GM19238 (cell line): ENCODE measurements around the gene NOP10.
"Not testable (repeated sequence)": the region's sequence is repeated elsewhere in the genome, so short reads cannot be mapped to it uniquely, and the experiment has no call there.

Source experiments
- DNase-seq: peaks from one replicate; pipeline ENCODE4 v3.0.0; 2011; ENCODE audit warnings: low spot score; ENCODE audit not compliant: insufficient read length

NOP10 gene

DNA sequence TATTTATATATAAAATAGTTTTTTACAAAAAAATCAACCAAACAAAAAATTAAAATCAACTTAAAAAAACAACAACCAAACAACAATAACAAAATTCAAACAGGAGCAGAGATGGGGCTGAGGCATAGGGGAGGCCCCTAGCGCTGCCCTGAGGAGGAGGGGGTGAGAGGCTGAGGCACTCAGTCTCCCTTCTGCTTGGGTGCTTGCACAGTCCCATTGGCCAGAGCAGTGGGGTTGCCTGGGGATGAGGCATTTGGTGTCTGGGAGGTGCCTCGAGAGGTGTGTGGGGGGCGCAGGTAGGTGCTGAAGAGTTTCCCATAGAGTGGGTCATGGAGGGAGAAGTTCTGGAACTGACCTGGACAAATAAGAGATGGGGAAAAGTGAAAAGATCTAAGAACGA is 16.0 kb upstream of the NOP10 start:
- DNase-seq: no peak

- DNase-seq: no peak
Measured at GRCh38 chr15:34358367-34358766, 15.4 kb upstream of the NOP10 start.

GRCh38 chr15:34357653-34358052 is 14.7 kb upstream of the NOP10 start:
- DNase-seq: no peak

DNA sequence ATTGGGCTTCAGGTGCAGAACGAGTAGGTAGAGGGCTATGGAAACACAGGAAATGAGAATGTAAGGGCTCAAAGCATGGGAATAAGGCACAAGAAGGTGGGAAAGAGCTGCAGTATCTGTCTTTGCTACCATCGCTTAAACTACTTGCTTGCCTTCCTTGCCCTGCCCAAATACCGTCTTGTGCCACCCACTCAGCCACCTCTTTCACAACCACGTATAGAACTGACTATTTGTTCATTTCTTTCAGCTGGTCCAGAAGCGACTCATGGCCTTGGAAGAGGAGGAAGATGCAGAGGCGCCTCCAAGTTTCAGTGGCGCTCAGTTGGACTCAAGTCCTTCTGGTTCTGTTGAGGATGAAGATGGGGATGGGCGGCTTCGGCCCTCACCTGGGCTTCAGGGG is 12.3 kb upstream of the NOP10 start:
- DNase-seq: no peak

DNA sequence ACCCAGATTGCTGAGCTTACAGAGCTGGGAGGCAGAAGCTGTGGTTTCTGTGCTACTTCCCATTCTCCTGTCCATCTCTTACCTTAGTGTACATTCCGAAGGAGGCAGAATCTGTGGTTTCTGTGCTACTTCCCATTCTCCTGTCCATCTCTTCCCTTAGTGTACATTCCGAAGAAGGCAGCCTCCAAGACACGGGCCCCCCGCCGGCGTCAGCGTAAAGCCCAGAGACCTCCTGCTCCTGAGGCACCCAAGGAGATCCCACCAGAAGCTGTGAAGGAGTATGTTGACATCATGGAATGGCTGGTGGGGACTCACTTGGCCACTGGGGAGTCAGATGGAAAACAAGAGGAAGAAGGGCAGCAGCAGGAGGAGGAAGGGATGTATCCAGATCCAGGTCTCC is 11.3 kb upstream of the NOP10 start:
- DNase-seq: no peak

GRCh38 chr15:34353627-34354026 is 10.7 kb upstream of the NOP10 start:
- no peak for DNase-seq

DNA sequence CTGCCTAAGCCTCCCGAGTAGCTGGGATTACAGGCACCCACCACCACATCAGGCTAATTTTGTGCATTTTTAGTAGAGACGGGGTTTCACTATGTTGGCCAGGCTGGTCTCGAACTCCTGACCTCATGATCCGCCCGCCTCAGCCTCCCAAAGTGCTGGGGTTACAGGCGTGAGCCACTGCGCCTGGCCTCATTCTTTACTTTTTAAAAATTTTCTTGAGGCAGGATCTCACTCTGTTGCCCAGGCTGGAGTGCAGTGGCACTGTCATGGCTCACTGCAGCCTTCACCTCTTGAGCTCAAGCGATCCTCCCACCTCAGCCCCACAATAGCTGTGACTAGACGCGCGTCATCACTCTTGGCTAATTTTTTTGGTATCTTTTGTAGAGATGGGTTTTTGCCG is 10.1 kb upstream of the NOP10 start:
- not testable (repeated sequence) for DNase-seq

DNA sequence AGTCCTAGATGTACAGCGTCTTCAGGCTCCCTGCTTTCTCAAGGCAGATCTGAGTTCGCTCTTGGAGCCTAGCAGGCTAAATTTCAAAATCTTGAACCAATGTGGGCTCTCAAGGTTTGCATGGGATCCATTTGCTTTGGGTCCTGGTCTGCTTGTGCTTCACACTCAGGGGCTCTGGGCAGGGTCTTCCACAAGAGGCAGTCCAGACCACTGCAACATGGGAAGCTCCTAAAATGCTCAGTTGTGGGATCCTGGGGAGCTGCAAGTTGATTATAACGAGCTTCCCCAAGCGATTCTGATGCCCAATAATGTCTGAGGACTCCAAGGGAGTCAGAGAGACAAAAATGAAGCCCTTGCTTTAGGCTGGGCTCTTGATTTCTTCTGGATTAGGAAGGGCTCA is 6.8 kb upstream of the NOP10 start:
- no peak for DNase-seq

GRCh38 chr15:34348735-34349300 is 5.9 kb upstream of the NOP10 start:
- DNase-seq: no peak

- no peak for DNase-seq
Measured at GRCh38 chr15:34347951-34348638, 5.2 kb upstream of the NOP10 start.

DNA sequence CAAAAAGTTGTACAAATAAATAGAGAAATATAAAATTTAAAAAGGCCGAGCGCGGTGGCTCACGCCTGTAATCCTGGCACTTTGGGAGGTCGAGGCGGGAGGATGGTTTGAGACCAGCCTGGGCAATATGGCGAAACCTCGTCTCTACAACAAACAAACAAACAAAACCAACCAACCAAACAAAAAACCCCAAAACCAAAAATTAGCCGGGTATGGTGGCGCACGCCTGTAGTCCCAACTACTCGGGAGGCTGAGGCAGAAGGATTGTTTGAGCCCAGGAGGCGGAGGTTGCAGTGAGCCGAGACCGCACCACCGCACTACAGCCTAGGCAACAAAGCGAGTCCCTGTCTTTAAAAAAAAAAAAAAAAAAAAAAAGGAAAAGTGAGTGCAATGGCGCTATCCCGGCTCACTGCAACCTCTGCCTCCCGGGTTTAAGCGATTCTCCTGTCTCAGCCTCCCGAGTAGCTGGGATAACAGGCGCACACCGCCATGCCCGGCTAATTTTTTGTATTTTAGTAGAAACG is 661 bp downstream of the NOP10 start:
- DNase-seq: not testable (repeated sequence)

- DNase-seq: no peak
Measured at GRCh38 chr15:34341381-34342212, 1.3 kb downstream of the NOP10 start.

GRCh38 chr15:34339946-34340345 is 3.0 kb downstream of the NOP10 start:
- DNase-seq: no peak

DNA sequence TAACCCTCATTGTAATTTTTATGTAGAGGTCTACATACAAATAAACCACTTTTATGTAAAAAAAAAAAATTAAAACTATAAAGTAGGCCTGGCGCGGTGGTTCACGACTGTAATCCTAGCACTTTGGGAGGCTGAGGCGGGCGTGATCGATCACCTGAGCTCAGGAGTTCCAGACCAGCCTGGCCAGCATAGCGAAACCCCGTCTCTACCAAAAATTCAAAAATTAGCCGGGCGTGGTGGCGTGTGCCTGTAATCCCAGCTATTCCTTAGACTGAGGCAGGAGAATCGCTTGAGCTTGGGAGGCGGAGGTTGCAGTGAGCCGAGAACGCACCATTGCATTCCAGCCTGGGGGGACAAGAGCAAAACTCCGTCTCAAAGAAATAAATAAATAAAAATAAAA is 4.6 kb downstream of the NOP10 start:
- DNase-seq: no peak

DNA sequence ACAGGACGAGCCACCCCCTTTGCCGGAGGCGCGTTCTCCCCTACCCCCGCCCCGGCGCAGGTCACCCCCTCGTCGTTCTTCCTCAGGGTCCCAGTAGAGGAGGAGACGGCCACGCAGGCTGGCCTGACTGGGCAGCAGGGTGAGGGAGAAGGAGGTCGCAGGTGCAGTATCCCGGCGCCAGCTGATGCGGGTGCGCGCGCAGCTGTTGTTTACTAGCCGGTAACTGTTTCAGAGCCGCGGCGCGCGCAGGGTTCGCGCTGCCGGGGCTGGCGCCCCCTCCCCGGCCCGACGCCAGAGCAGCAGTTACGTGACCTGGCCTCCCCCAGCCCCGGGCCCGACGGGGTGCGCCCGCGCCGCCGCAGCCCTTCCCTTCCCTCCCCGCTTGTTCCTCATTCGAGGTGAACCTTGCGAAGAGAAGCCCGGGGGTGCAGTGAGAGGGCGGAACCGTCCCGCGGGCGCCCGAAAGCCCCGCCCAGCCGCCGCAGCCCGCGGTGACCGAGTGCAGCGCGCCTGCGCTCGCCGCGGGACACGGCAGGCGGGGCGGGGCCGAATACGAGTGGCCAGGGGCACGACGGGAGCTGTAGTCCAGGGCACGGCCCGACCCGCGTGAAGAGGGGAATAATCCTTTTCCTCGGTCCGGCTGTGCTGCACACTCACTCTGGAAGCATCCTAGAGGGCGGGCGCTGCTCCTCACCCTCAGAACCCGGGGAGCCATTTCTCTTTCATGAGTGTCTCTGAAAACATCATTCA is 5.2 kb downstream of the NOP10 start, which contains the start of gene SLC12A6:
TSS of gene SLC12A6 (minus strand) at position 225 of the 750 bp plus-strand sequence. CDS start 1,101 bp downstream, outside the sequence.
- DNase-seq: peak; percentile 85

GRCh38 chr15:34336991-34337556 is 5.9 kb downstream of the NOP10 start:
- no peak for DNase-seq

DNA sequence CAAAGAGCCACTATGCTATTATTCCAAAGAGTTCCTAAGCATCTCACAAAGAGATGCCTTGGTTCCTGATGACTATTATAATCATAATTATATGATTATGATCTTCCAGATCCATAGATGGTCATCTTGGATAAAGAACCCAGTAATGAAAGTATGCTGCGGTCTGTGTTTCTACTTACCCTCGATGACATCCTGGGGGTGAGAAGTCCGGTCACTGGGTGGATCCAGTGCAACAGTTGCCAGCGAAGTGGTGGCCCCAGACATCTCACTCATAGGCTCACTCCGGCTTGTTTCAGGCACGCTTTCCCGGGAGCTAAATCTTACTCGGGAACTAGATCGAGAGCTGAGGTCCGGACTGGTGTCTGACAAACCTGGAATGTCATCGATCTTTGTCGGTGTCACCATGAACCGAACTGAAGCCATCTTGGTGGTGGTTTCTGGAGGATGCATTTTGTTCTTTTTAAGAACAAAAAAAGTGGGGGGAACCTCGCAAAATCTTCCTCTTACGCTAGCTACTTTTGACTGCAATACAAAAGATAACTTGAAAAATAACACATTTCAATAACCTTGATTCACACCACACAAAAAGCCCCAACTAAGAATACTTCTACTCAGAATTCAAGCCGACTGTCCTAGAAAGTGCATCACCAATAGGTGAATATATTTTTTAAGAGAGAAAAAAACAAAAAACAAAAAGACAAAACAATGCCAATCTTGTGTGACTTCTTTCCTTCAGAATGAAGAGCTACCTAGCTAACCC is 6.5 kb downstream of the NOP10 start:
- DNase-seq: no peak

GRCh38 chr15:34335176-34336032 is 7.5 kb downstream of the NOP10 start:
- no peak for DNase-seq

GRCh38 chr15:34334672-34335071 is 8.3 kb downstream of the NOP10 start:
- DNase-seq: no peak
